OCI-LY7 (cell line): ENCODE results near the gene RBM6. TPM values are rescaled to one million over a fixed set of nuclear protein-coding genes. Genes with fewer than 3 reads are reported as not detected.
A peak's percentile ranks its signal among the peaks of the same experiment; 100 is the strongest.

Experiments used
- BruUV-seq: library from RNA; stranded (reverse); fragments of 400-500 nt; replicated peaks from 2 replicates; lab custom pipeline; 2021; lab: Mats Ljungman, UMichigan
- CTCF ChIA-PET: fragments of 300-600 bp; sonication (Branson Sonifier 250); formaldehyde crosslinking; loops from one replicate; lab custom pipeline; 2022; ENCODE audit warnings: antibody characterized with exemption; ENCODE audit not compliant: unreplicated experiment; lab: Charles Lee
- POLR2A ChIA-PET: fragments of 300-600 bp; sonication (Branson Sonifier 250); formaldehyde crosslinking; loops from one replicate; lab custom pipeline; 2022; ENCODE audit warnings: antibody characterized with exemption; lab: Charles Lee
- DNase-seq: peaks from one replicate; pipeline ENCODE4 v3.0.0-alpha.2; 2015; ENCODE audit warnings: low spot score
- H2AFZ ChIP-seq: fragments of 200-600 bp; sonication (generic), shearing (Covaris generic); 2 replicates; pipeline ENCODE4 v1.6.1; 2014; ENCODE audit warnings: mild to moderate bottlenecking, antibody characterized with exemption, low read length, moderate library complexity
- H3K27ac ChIP-seq: fragments of 200-600 bp; sonication (generic); 2 replicates; pipeline ENCODE4 v1.5.1; 2014; ENCODE audit warnings: mixed run types, low read depth, mild to moderate bottlenecking, moderate library complexity, low read length, inconsistent platforms; ENCODE audit not compliant: poor library complexity, severe bottlenecking
- H3K36me3 ChIP-seq: fragments of 200-600 bp; sonication (generic); 2 replicates; pipeline ENCODE4 v1.6.1; 2014; ENCODE audit warnings: mild to moderate bottlenecking, antibody characterized with exemption, low read length, moderate library complexity, mixed read lengths; ENCODE audit not compliant: insufficient read depth
- H3K4me1 ChIP-seq: fragments of 200-600 bp; sonication (generic); 2 replicates; pipeline ENCODE4 v1.5.1; 2014; ENCODE audit warnings: mild to moderate bottlenecking, low read length; ENCODE audit not compliant: insufficient read depth, poor library complexity, severe bottlenecking
- H3K4me2 ChIP-seq: fragments of 200-600 bp; sonication (generic); 2 replicates; pipeline ENCODE4 v1.6.1; 2014; ENCODE audit warnings: mild to moderate bottlenecking, low read length
- H3K4me3 ChIP-seq: fragments of 200-600 bp; sonication (generic); 2 replicates; pipeline ENCODE4 v1.5.1; 2014; ENCODE audit warnings: mild to moderate bottlenecking, low read depth, low read length; ENCODE audit not compliant: poor library complexity, severe bottlenecking
- H3K79me2 ChIP-seq: fragments of 200-600 bp; sonication (generic); 2 replicates; pipeline ENCODE4 v1.6.1; 2016; ENCODE audit warnings: low read depth, mild to moderate bottlenecking, low read length, moderate library complexity, mixed read lengths; ENCODE audit not compliant: insufficient read depth
- H3K9me2 ChIP-seq: fragments of 200-600 bp; sonication (generic); 2 replicates; pipeline ENCODE4 v1.6.1; 2016; ENCODE audit warnings: mild to moderate bottlenecking, low read length, mixed read lengths; ENCODE audit not compliant: insufficient read depth
- H3K9me3 ChIP-seq: fragments of 200-600 bp; sonication (generic); 2 replicates; pipeline ENCODE4 v1.6.1; 2014; ENCODE audit warnings: mild to moderate bottlenecking, mixed run types, low read length, mixed read lengths
- H4K20me1 ChIP-seq: fragments of 200-600 bp; sonication (generic); 2 replicates; pipeline ENCODE4 v1.6.1; 2014; ENCODE audit warnings: mild to moderate bottlenecking, antibody characterized with exemption, low read length, moderate library complexity, mixed read lengths; ENCODE audit not compliant: insufficient read depth
- EZH2phosphoT487 ChIP-seq: fragments of 200-600 bp; sonication (generic); IDR thresholded peaks from 2 replicates; pipeline ENCODE4 v1.6.1; 2018; ENCODE audit warnings: low read depth, borderline replicate concordance, mild to moderate bottlenecking, mixed run types, antibody characterized with exemption, low read length, moderate library complexity, mixed read lengths
- intact Hi-C: fragments of 100-400 bp; cut with micrococcal nuclease; formaldehyde crosslinking; loops from one replicate; pipeline ENCODE4 v1.10.0; 2022; ENCODE audit not compliant: unreplicated experiment
- total RNA-seq, 2 experiments: library from RNA; depleted of rRNA in 1 of 2; stranded (reverse); fragments of >200 nt in 1 of 2; shearing (Covaris generic) in 1 of 2; gene quantifications; 2 replicates each; pipeline ENCODE4 v1.2.3, GENCODE V29; 2014 to 2022
- TF ChIP-seq, protein P1 (sequence below): fragments of 200-600 bp; sonication (generic); conservative IDR thresholded peaks from 2 replicates; pipeline ENCODE4 v1.5.1; 2014; ENCODE audit warnings: mild to moderate bottlenecking, antibody characterized with exemption, low read length, moderate library complexity, mixed read lengths

RBM6 gene
- total RNA-seq, 2 experiments from 2014 or later: 83.7 to 185 TPM

DNA sequence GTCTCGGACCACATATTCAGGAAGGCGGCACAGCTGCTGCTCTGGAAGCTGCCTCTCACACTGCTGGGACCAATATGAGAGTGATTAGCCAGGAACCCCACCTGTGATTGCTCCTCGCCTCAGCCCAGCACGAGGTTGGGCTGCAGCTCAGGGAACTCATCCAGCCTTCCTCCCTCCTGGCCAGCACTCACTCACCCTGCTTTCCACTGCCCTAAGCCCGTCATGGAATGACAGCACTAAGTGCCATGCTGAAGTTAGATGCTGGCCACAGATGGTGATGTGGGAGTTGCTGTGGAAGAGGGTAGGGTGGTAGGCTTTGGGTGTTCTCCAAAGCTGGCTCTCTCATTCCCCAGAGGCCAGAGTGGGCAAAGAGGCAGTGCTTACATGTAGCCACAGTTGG is 43.6 kb upstream of the RBM6 start:
- intact Hi-C loops: no loop called here
- DNase-seq: no peak
- POLR2A ChIA-PET: no interaction called here

DNA sequence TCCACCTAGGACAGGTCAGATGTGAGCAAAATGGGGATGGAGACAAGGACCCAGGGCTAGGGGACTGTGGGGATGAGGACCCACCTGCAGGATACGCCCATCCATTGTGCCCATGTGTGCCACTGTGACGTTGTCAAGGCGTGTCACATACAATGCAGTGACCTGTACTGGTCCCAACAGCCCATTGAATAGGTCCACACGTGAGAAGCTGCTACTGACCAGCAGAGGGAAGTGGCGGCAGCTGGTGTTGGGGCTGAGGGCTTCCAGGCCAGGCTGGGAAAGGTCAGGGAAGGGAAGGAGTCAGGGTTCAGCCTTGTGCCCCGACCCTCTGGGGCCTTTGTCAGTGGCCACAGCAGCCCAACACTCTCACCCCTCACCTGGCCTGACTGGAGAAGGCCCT is 41.0 kb upstream of the RBM6 start:
- Histone ChIP-seq H2AFZ (no peak overlapping the region), H3K79me2 (no peaks in the 10 kb centered on the region), H3K4me2 (no peak overlapping the region), H3K9me2 (no peaks in the 10 kb centered on the region), H3K27ac (no peak overlapping the region), H3K36me3 (no peaks in the 10 kb centered on the region), H3K4me1 (peaks cover 18% of the 10 kb centered on the region), H3K9me3 (no peaks in the 10 kb centered on the region), H3K4me3 (no peak overlapping the region), H4K20me1 (no peaks in the 10 kb centered on the region)
- ChIA-PET CTCF (interaction anchor here (0.6 kb wide), 1 partner anchor 60 kb away, joined by 3 read pairs; no protein-coding TSS in a partner anchor), POLR2A (no interaction called here)
- no TSS peak for BruUV-seq
- DNase-seq: no peak
- intact Hi-C loops: no loop called here
- TF ChIP-seq EZH2phosphoT487: no peak
- TF ChIP-seq, protein P1, sequence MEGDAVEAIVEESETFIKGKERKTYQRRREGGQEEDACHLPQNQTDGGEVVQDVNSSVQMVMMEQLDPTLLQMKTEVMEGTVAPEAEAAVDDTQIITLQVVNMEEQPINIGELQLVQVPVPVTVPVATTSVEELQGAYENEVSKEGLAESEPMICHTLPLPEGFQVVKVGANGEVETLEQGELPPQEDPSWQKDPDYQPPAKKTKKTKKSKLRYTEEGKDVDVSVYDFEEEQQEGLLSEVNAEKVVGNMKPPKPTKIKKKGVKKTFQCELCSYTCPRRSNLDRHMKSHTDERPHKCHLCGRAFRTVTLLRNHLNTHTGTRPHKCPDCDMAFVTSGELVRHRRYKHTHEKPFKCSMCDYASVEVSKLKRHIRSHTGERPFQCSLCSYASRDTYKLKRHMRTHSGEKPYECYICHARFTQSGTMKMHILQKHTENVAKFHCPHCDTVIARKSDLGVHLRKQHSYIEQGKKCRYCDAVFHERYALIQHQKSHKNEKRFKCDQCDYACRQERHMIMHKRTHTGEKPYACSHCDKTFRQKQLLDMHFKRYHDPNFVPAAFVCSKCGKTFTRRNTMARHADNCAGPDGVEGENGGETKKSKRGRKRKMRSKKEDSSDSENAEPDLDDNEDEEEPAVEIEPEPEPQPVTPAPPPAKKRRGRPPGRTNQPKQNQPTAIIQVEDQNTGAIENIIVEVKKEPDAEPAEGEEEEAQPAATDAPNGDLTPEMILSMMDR: no peak

More for the DNA sequence above, 43.6 kb upstream of the RBM6 start:
- H3K4me3 ChIP-seq: no peak overlapping the region
- no peaks in the 10 kb centered on the region for H4K20me1 ChIP-seq
- no peak overlapping the region for H3K4me2 ChIP-seq
- no peaks in the 10 kb centered on the region for H3K36me3 ChIP-seq
- peaks cover 16% of the 10 kb centered on the region for H3K4me1 ChIP-seq
- CTCF ChIA-PET: interaction anchor here (0.6 kb wide), 2 partner anchors 70 to 94 kb away, joined by 3 read pairs; no protein-coding TSS in a partner anchor
- no TSS peak for BruUV-seq
- H3K9me3 ChIP-seq: no peaks in the 10 kb centered on the region
- TF ChIP-seq, protein P1: no peak
- no peak for TF ChIP-seq EZH2phosphoT487
- no peaks in the 10 kb centered on the region for H3K9me2 ChIP-seq
- no peak overlapping the region for H3K27ac ChIP-seq
- H3K79me2 ChIP-seq: no peaks in the 10 kb centered on the region
- no peak overlapping the region for H2AFZ ChIP-seq

DNA sequence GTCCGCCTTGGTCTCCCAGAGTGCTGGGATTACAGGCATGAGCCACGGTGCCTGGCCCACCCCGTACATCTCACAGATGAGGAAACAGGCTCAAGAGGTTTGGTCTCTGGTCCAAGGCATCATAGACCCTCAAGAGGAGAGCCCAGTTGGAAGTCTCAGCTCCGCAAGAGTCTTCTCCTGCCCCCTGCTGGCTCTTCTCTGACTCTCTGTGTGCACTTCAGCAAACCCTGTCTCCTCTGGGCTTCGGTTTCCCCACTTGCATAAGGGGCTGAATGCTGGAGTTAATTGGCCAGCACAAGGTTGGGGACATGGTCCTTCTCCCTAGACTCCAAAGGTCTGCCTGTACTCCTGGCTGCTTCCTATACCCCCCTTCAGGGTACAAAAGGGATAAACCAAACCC is 40.1 kb upstream of the RBM6 start:
- intact Hi-C loops: loop anchor here (5.0 kb wide), 1 partner anchor 43 kb away; the partner anchor contains the start of gene TRAIP
- no TSS peak for BruUV-seq
- DNase-seq: peak; percentile 70
- ChIA-PET CTCF (interaction anchor here (0.6 kb wide), 1 partner anchor 91 kb away, joined by 7 read pairs; no protein-coding TSS in a partner anchor), POLR2A (interaction anchor here (0.6 to 1.0 kb wide), 3 partner anchors 11 to 171 kb away, joined by 3 to 5 read pairs (median 4); no protein-coding TSS in a partner anchor)
- Histone ChIP-seq H2AFZ (no peak overlapping the region), H3K9me2 (no peaks in the 10 kb centered on the region), H3K4me1 (peaks cover 18% of the 10 kb centered on the region), H4K20me1 (no peaks in the 10 kb centered on the region), H3K9me3 (no peaks in the 10 kb centered on the region), H3K4me3 (no peak overlapping the region), H3K79me2 (no peaks in the 10 kb centered on the region), H3K36me3 (no peaks in the 10 kb centered on the region), H3K27ac (no peak overlapping the region), H3K4me2 (peak overlapping the region; percentile 40; the same call in 1 of the 2 replicates)
- TF ChIP-seq, protein P1: peak; percentile 79
- TF ChIP-seq EZH2phosphoT487: no peak
